Esophagus squamous epithelium (tissue), 5 donors: Measurements from ENCODE around the gene GFRA1. TPM values are rescaled to one million over a fixed set of nuclear protein-coding genes. Genes with fewer than 3 reads are reported as not detected.

ENCODE experiments used
- DNase-seq: peaks from one replicate; lab custom pipeline; 2025; lab: John Stamatoyannopoulos, UW
- H3K27ac ChIP-seq, 4 donors: fragments of 200-600 bp; sonication (generic); one replicate each; pipeline ENCODE4 v1.5.1; 2016 to 2019; ENCODE audit warnings: mild to moderate bottlenecking in 1 of 4
- H3K27me3 ChIP-seq, 4 donors: fragments of 200-600 bp; sonication (generic); 1 replicate in 3 of 4; 2 replicates in 1 of 4; pipeline versions ENCODE4 v1.5.1 to v1.6.0; 2017 to 2021; ENCODE audit warnings: antibody characterized with exemption in 1 of 4
- H3K36me3 ChIP-seq, 3 donors: fragments of 200-600 bp; sonication (generic); one replicate each; pipeline ENCODE4 v1.5.1; 2016 to 2019
- H3K4me1 ChIP-seq, 3 donors: fragments of 200-600 bp; sonication (generic); one replicate each; pipeline ENCODE4 v1.5.1; 2017 to 2019
- H3K4me3 ChIP-seq, 4 donors: fragments of 200-600 bp; sonication (generic); 1 replicate in 3 of 4; 2 replicates in 1 of 4; pipeline ENCODE4 v1.5.1; 2016 to 2019; ENCODE audit warnings: mild to moderate bottlenecking in 2 of 4, moderate library complexity in 1 of 4
- H3K9me3 ChIP-seq, 3 donors: fragments of 200-600 bp; sonication (generic); one replicate each; pipeline ENCODE4 v1.5.1; 2016 to 2019
- POLR2A ChIP-seq, 4 donors: fragments of 450-650 bp; IDR thresholded peaks; one replicate each; pipeline ENCODE4 v1.6.1; 2017; ENCODE audit warnings: antibody characterized with exemption in 4 of 4, mild to moderate bottlenecking in 4 of 4, moderate library complexity in 3 of 4
- WGBS, 2 donors: methylation state at CpG; one replicate each; pipeline ENCODE4 v1.1.5; 2018; 5-methylcytosine and 5-hydroxymethylcytosine counted together
- intact Hi-C: fragments of 100-400 bp; cut with DNase I; formaldehyde crosslinking; loops from one replicate; pipeline ENCODE4 v1.15.0; 2022
- total RNA-seq, 4 donors: library from RNA; depleted of rRNA; stranded (reverse); fragments of >200 nt; gene quantifications; one replicate each; pipeline ENCODE4 v1.1.0, GENCODE V29; 2016
- TF ChIP-seq, protein P1 (sequence below), 6 experiments: fragments of 450-650 bp in 4 of 6; fragments of 200-600 bp in 2 of 6; sonication (generic) in 2 of 6; IDR thresholded peaks; one replicate each; pipeline ENCODE4 v1.5.1; 2016 to 2019; ENCODE audit warnings: antibody characterized with exemption in 6 of 6, mild to moderate bottlenecking in 4 of 6, moderate library complexity in 4 of 6
- donor health status: DM: yes; HTN: yes; CAD: no.

Gene GFRA1
- total RNA-seq, 4 donors from 2014 or later, result 1.0 to 79.9 (median 4.2) TPM

DNA sequence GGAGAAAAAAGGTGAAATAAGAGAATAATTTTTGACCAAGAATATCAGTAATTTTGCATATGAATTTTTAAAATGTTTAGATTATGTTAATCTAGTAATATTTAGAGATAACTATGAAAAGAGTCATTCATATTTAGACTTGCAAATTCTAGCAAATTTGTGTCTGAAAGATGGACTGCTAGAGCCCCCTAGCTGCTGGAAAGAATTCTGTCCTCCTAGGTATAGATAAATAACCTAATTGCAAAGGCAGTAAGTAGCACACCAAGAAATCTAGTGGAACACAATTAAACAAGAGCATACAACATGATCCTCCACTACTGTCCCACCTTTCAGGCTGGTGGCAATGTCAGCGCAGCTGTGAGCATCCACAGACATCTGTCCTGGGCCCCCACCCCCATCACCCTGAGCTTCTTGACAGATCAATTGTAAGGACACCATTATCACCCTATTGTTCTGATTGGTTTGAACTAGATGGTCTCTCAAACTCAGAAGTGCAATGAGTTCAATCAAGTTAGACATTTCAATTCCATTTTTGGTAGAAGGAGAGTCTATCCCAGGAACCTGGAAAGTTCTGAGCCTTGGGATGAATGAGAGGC, 15.0 kb upstream of the GFRA1 start:
- Histone ChIP-seq H3K27me3 (no peaks in the 10 kb centered on the region), H3K36me3 (no peaks in the 10 kb centered on the region), H3K4me1 (no peaks in the 10 kb centered on the region), H3K9me3 (no peaks in the 10 kb centered on the region), H3K4me3 (no peak overlapping the region), H3K27ac (no peak overlapping the region)
- intact Hi-C loops, result loop anchor here (10.0 kb wide), 1 partner anchor 493 kb away; no protein-coding TSS in a partner anchor
- 14 to 36% methylated on average over 1 of the region's 1 CpG for whole genome bisulfite sequencing, 2 donors
- TF ChIP-seq POLR2A (IDR thresholded peaks at IDR 0.05), result no peak
- TF ChIP-seq, protein P1, sequence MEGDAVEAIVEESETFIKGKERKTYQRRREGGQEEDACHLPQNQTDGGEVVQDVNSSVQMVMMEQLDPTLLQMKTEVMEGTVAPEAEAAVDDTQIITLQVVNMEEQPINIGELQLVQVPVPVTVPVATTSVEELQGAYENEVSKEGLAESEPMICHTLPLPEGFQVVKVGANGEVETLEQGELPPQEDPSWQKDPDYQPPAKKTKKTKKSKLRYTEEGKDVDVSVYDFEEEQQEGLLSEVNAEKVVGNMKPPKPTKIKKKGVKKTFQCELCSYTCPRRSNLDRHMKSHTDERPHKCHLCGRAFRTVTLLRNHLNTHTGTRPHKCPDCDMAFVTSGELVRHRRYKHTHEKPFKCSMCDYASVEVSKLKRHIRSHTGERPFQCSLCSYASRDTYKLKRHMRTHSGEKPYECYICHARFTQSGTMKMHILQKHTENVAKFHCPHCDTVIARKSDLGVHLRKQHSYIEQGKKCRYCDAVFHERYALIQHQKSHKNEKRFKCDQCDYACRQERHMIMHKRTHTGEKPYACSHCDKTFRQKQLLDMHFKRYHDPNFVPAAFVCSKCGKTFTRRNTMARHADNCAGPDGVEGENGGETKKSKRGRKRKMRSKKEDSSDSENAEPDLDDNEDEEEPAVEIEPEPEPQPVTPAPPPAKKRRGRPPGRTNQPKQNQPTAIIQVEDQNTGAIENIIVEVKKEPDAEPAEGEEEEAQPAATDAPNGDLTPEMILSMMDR (IDR thresholded peaks at IDR 0.05), result peak; percentile 21 to 65 (median 52)
- no peak for DNase-seq

DNA sequence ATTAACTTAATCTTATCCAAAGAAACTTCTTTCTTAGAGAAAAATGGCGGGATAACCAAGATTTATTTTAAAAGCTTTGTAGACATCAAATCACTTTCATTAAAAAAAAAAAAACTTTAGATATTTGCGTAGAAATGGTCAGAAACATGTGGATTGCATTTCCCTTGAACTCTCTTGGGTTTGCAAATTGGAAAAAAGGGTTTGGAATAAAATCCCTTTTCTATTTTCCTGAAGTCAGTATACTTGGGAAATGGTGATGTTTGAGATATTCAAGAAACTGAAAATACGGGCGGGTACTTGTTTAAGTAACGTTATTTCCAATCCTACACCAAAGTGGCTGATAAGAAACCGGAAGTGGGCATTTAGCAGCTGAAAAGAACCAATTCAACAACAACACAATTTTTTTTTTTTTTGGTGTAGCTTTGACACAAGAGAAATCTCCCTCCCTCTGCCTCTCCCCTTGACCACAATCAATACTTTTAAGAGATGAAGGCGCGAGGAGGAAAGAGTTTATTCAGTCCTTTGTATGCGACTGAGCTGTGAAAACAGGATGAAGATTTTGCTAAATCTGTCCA, 13.7 kb upstream of the GFRA1 start:
- H3K9me3 ChIP-seq, result no peaks in the 10 kb centered on the region
- TF ChIP-seq, protein P1 (IDR thresholded peaks at IDR 0.05), result no peak
- no peak for TF ChIP-seq POLR2A (IDR thresholded peaks at IDR 0.05)
- H3K27ac ChIP-seq, result no peak overlapping the region
- no peaks in the 10 kb centered on the region for H3K4me1 ChIP-seq
- no peaks in the 10 kb centered on the region for H3K27me3 ChIP-seq
- no peak overlapping the region for H3K4me3 ChIP-seq
- 60 to 71% methylated on average over 9 of the region's 9 CpGs for WGBS, 2 donors
- no peaks in the 10 kb centered on the region for H3K36me3 ChIP-seq
- intact Hi-C loops, result loop anchor here (10.0 kb wide), 1 partner anchor 492 kb away; no protein-coding TSS in a partner anchor
- DNase-seq, result no peak

DNA sequence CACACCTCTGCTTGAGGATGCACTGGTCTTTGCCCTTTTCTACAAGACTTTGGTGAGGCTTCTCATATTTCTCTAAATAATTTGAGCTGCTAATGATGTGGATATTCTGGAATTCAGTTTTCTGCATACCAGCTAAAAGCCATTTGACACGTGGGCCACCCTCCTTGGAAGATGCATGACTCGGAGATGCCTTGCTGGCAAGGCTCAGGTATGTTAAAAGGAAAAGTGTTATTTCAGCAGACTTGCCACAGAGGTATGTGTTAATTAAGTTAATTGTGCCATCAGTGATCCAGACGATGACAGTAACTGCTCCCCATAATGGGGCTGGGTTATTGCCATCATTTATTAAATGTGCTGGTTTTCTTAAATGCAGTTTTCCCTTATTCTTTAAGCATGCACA, 8.8 kb upstream of the GFRA1 start:
- no peaks in the 10 kb centered on the region for H3K36me3 ChIP-seq
- no peaks in the 10 kb centered on the region for H3K4me1 ChIP-seq
- whole genome bisulfite sequencing, 2 donors, result 46 to 50% methylated on average over 3 of the region's 3 CpGs
- no peaks in the 10 kb centered on the region for H3K9me3 ChIP-seq
- peaks cover 0 to 6% (median 0%) of the 10 kb centered on the region in 4 donors for H3K27me3 ChIP-seq
- no peak overlapping the region for H3K4me3 ChIP-seq
- no peak overlapping the region for H3K27ac ChIP-seq
- no peak for TF ChIP-seq POLR2A (IDR thresholded peaks at IDR 0.05)
- TF ChIP-seq, protein P1 (IDR thresholded peaks at IDR 0.05), result no peak
- DNase-seq, result no peak
- intact Hi-C loops, result loop anchor here (10.0 kb wide), 1 partner anchor 487 kb away; no protein-coding TSS in a partner anchor

DNA sequence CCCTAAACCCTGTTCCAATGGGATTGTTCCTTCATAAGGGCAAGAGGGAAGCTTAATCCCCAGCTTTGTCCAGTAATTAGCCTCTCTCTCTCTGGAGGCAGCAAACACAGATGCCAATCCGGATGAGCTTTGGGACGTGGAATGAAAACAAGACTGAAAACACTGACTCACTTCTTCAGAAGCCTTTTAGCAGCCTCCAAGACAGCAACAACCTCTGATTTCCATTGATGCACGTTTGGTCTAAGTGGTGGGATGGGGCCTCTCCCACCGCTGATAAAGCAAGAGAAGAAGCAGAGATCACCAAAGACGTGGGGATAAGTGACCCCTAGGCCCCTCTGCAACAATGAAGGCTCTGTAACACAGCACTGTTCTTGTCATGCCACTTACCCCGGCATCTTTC, 5.8 kb upstream of the GFRA1 start:
- H3K27ac ChIP-seq, result peak overlapping the region in 1 of 4 donors; percentile 5
- peaks cover 0 to 36% (median 4%) of the 10 kb centered on the region in 4 donors for H3K27me3 ChIP-seq
- TF ChIP-seq, protein P1 (IDR thresholded peaks at IDR 0.05), result no peak
- TF ChIP-seq POLR2A (IDR thresholded peaks at IDR 0.05), result no peak
- H3K9me3 ChIP-seq, result no peaks in the 10 kb centered on the region
- peaks cover 0 to 12% (median 0%) of the 10 kb centered on the region in 3 donors for H3K4me1 ChIP-seq
- intact Hi-C loops, result no loop called here
- H3K4me3 ChIP-seq, result no peak overlapping the region
- no peaks in the 10 kb centered on the region for H3K36me3 ChIP-seq
- WGBS, 2 donors, result 54 to 61% methylated on average over 6 of the region's 6 CpGs
- DNase-seq, result no peak

DNA sequence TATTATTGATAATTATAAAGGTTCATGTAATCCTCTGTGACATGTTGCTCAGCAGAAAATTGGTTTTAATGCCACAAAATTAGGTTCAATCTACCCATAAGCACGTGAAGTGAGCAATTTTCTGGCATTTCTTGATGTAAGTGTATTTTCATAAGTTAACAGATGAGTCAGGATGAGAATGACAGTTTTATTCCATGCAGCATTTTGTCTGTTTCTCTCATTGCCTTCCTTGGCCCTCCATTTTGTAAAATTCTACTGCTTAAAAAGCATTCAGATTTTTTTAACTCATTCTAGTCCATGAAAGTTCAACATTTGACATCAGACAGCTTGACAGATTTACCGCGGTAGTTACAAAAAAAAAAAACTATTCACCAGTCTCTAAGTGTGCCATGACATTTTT, 4.0 kb upstream of the GFRA1 start:
- no peaks in the 10 kb centered on the region for H3K9me3 ChIP-seq
- H3K36me3 ChIP-seq, result no peaks in the 10 kb centered on the region
- 77 to 83% methylated on average over 3 of the region's 3 CpGs for WGBS, 2 donors
- no peak overlapping the region for H3K4me3 ChIP-seq
- H3K4me1 ChIP-seq, result peaks cover 8 to 30% (median 10%) of the 10 kb centered on the region in 3 donors
- no peak for DNase-seq
- no peak for TF ChIP-seq POLR2A (IDR thresholded peaks at IDR 0.05)
- TF ChIP-seq, protein P1 (IDR thresholded peaks at IDR 0.05), result no peak
- peaks cover 4 to 54% (median 11%) of the 10 kb centered on the region in 4 donors for H3K27me3 ChIP-seq
- intact Hi-C loops, result no loop called here
- H3K27ac ChIP-seq, result no peak overlapping the region
